Psoas muscle (tissue), 8 donors: ENCODE data around the gene TESMIN. TPM values are rescaled to one million over a fixed set of nuclear protein-coding genes. Genes with fewer than 3 reads are reported as not detected.

Source experiments
- ATAC-seq, 4 donors: fragments of 200-7000 bp; cut with Tn5 transposase; one replicate each; pipeline ENCODE4 v1.9.1; 2020; ENCODE audit warnings: moderate library complexity in 3 of 4, mild to moderate bottlenecking in 2 of 4
- DNase-seq, 2 donors: peaks; one replicate each; pipeline ENCODE4 v3.0.0-alpha.2; 2020
- H3K27ac ChIP-seq: fragments of 200-600 bp; one replicate; pipeline ENCODE4 v1.8.0; 2022
- H3K27me3 ChIP-seq, 3 donors: fragments of 200-600 bp in 1 of 3; one replicate each; pipeline versions ENCODE4 v1.6.1 to v1.8.0; 2013 to 2022; ENCODE audit warnings: low read length in 2 of 3, mild to moderate bottlenecking in 2 of 3, moderate library complexity in 1 of 3; ENCODE audit not compliant: insufficient read depth in 3 of 3
- H3K36me3 ChIP-seq, 2 donors: fragments of 200-600 bp in 1 of 2; one replicate each; pipeline versions ENCODE4 v1.6.1 to v1.8.0; 2013 to 2022; ENCODE audit warnings: low read depth in 1 of 2, mild to moderate bottlenecking in 1 of 2, moderate library complexity in 1 of 2; ENCODE audit not compliant: insufficient read depth in 1 of 2
- H3K4me1 ChIP-seq: fragments of 200-600 bp; one replicate; pipeline ENCODE4 v1.8.0; 2022
- H3K4me3 ChIP-seq: fragments of 200-600 bp; one replicate; pipeline ENCODE4 v1.8.0; 2022; ENCODE audit warnings: mild to moderate bottlenecking
- H3K9me3 ChIP-seq: fragments of 200-600 bp; one replicate; pipeline ENCODE4 v1.8.0; 2022
- CTCF ChIP-seq: fragments of 200-600 bp; IDR thresholded peaks from one replicate; pipeline ENCODE4 v1.8.0; 2022; ENCODE audit warnings: antibody characterized with exemption
- WGBS, 3 donors: extraction: QIAGEN DNeasy Blood & Tissue Kit; methylation state at CpG; one replicate each; pipeline versions ENCODE4 v1.1.6 to v1.1.7; 2013; 5-methylcytosine and 5-hydroxymethylcytosine counted together
- intact Hi-C, 2 donors: fragments of 100-400 bp; cut with DNase I; formaldehyde crosslinking; loops; one replicate each; pipeline versions ENCODE4 v1.11.0 to v1.14.2; 2022
- polyA plus RNA-seq, 3 donors: library from polyadenylated mRNA; stranded (reverse); fragments of 200-250 nt; gene quantifications; one replicate each; pipeline ENCODE4 v1.2.3, GENCODE V29; 2013
- total RNA-seq, 4 donors: library from RNA; stranded (reverse); fragmentation: NEBNext Ultra II Directional in 2 of 4; extraction: Animal tissue kit (Norgen Biotek cat#: 25700) in 2 of 4; gene quantifications; one replicate each; pipeline versions ENCODE4 v1.2.1 to v1.2.4, GENCODE V29; 2021 to 2023
- donor health status: healthy with polysubstance abuse.
- donor health status: DM: no; HTN: no; CAD: no; lungs with moderate emphysema.
- donor health status: Bipolar disorder and iron deficiency.
- donor health status: healthy.
- donor health status: DM: yes; HTN: yes; CAD: no.
- donor health status: DM: no; HTN: no; CAD: no.
- donor health status: DM: no; HTN: no; CAD: no.
- donor health status: DM: yes; HTN: yes; CAD: no.

Gene TESMIN
- total and polyA plus RNA-seq, 7 donors = 0.03 to 0.44 (median 0.25) TPM

GRCh38 chr11:68714060-68714856 is 37.1 kb downstream of the TESMIN start:
- TF ChIP-seq CTCF = no peak
- intact Hi-C loops = no loop called here
- no peaks in the 10 kb centered on the region for H3K36me3 ChIP-seq
- H3K9me3 ChIP-seq = no peaks in the 10 kb centered on the region
- no peaks in the 10 kb centered on the region for H3K4me1 ChIP-seq
- ATAC-seq (no peak), DNase-seq (no peak)
- WGBS, 3 donors = 50 to 53% (median 52%) methylated on average over 23 of the region's 23 CpGs
- H3K4me3 ChIP-seq = no peak overlapping the region
- no peak overlapping the region for H3K27ac ChIP-seq
- peaks cover 0 to 21% (median 0%) of the 10 kb centered on the region in 3 donors for H3K27me3 ChIP-seq

DNA sequence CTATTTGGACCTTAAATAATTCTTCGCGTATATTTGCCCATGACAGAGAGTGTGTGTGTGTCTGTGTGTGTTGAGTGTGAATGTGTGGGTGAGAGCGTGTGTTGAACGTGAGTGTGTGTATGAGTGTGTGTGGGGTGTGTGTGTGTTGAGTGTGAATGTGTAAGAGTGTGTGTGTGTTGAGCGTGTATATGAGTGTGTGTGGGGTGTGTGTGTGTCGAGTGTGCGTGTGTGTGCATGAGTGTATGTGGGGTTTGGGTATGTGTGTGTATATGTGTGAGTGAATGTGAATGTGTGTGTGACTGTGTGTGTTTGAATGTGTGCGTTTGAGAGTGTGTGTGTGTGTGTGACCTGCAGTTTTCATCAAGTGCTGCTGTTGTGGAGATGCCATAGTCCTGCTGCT is 40.2 kb downstream of the TESMIN start:
- H3K4me3 ChIP-seq = no peak overlapping the region
- H3K4me1 ChIP-seq = no peaks in the 10 kb centered on the region
- no peaks in the 10 kb centered on the region for H3K9me3 ChIP-seq
- H3K36me3 ChIP-seq = no peaks in the 10 kb centered on the region
- 94 to 96% (median 94%) methylated on average over 8 of the region's 8 CpGs for WGBS, 3 donors
- peaks cover 0 to 20% (median 0%) of the 10 kb centered on the region in 3 donors for H3K27me3 ChIP-seq
- ATAC-seq (no peak), DNase-seq (no peak)
- intact Hi-C loops = no loop called here
- H3K27ac ChIP-seq = no peak overlapping the region
- TF ChIP-seq CTCF = no peak

DNA sequence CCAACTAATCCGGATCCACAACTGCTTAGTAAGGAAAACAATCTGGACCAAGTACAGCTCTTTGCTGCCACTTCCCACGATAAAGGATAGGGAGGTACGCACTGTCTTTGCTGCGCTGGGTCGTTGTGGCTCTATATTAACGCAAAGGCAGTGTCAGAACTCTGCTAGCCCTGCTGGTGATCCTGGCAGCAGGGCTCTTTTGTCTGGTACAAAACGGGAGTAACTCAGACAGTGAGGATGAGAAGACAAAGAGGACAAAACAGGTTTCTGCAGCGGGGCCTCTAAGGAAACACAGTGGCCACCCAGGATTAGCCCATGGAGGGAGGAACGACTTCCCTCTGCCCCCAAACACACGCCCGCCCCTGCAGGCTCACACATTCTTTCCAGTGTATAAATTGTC is 40.9 kb downstream of the TESMIN start:
- ATAC-seq (no peak), DNase-seq (no peak)
- TF ChIP-seq CTCF = no peak
- H3K36me3 ChIP-seq = no peaks in the 10 kb centered on the region
- 73 to 77% (median 75%) methylated on average over 11 of the region's 11 CpGs for WGBS, 3 donors
- no peak overlapping the region for H3K4me3 ChIP-seq
- H3K27ac ChIP-seq = no peak overlapping the region
- no peaks in the 10 kb centered on the region for H3K4me1 ChIP-seq
- no peaks in the 10 kb centered on the region for H3K9me3 ChIP-seq
- peaks cover 0 to 19% (median 0%) of the 10 kb centered on the region in 3 donors for H3K27me3 ChIP-seq
- intact Hi-C loops = no loop called here

DNA sequence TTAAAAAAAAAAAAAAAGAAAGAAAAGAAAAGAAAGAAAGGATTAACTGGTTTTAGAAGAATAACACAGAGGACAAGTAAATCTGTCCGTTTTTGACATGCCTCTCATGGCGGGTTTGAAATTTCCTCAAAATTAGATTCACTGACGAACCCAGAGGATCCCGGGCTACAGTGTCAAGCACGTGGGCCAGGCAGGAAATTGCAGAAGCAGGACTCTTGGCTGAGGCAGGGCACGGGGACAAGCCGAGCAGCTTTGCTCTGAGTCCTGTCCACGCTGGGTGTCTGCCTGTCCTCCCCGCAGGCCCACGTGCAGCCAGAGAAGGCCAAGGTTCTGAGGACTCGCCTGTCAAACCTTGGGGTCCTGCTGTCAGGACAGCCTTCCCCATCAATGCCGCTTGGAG is 42.3 kb downstream of the TESMIN start:
- DNase-seq (no peak), ATAC-seq (no peak)
- Histone ChIP-seq H3K36me3 (no peaks in the 10 kb centered on the region), H3K4me3 (no peak overlapping the region), H3K27me3 (peaks cover 0 to 9% (median 0%) of the 10 kb centered on the region in 3 donors), H3K9me3 (no peaks in the 10 kb centered on the region), H3K4me1 (no peaks in the 10 kb centered on the region), H3K27ac (no peak overlapping the region)
- 68 to 74% (median 71%) methylated on average over 12 of the region's 12 CpGs for WGBS, 3 donors
- no peak for TF ChIP-seq CTCF
- intact Hi-C loops = no loop called here
